ENCODE results near the gene SLC5A5.

- TF ChIP-seq USF1 (IDR thresholded peaks at IDR 0.05) (no peak), FOXM1 (IDR thresholded peaks at IDR 0.05; ENCODE audit: borderline replicate concordance, low read depth) (no peak), MAX (IDR thresholded peaks at IDR 0.05) (no peak), REST (IDR thresholded peaks at IDR 0.05; ENCODE audit: low read depth) (no peak), YY1 (IDR thresholded peaks at IDR 0.05; ENCODE audit: low read depth) (no peak), TCF12 (IDR thresholded peaks at IDR 0.05; ENCODE audit: low read depth) (no peak), EGR1 (IDR thresholded peaks at IDR 0.05) (no peak)
Observed at GRCh38 chr19:17871032-17871877, 490 bp upstream of the SLC5A5 start.

All from Ishikawa (cell line).